Astrocyte of the cerebellum (primary cell): ENCODE data around the gene CCDC85A.
A peak's percentile ranks its signal among the peaks of the same experiment; 100 is the strongest.

Experiments
- DNase-seq: peaks from one replicate; pipeline ENCODE4 v3.0.0-alpha.2; 2011; ENCODE audit warnings: low read depth
- H3K4me3 ChIP-seq: 2 replicates; pipeline ENCODE4 v1.5.1; 2011; ENCODE audit warnings: mild to moderate bottlenecking, low read depth, low read length, moderate library complexity
- in situ Hi-C: cut with HindIII; loops from 2 replicates; pipeline ENCODE4 v1.10.0; 2017; ENCODE audit warnings: low sequenced_read_pairs
- TF ChIP-seq, protein P1 (sequence below): IDR thresholded peaks from 2 replicates; pipeline ENCODE4 v1.5.1; 2012; ENCODE audit warnings: low read length, low read depth, moderate library complexity, mild to moderate bottlenecking; ENCODE audit errors: missing control alignments

CCDC85A gene

DNA sequence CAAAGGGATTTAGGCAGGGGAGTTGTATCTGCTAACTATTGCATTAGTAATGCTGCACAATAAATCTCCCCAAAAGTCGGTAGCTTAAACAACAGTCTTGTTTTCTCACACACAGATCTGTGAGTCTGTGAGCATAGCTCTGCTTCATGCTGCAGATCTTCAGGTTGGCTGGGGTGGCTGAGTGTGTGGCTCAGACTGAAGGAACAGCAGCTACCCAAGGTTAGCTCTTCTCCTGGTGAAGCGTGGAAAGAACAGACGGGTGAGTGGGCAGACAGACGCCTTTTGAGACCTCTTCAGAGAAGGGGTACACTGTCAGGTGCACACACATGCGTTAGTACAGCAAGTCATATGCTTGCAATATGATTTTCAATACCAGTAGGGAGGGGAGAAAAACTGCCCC, 3.9 kb upstream of the CCDC85A start:
- TF ChIP-seq, protein P1, sequence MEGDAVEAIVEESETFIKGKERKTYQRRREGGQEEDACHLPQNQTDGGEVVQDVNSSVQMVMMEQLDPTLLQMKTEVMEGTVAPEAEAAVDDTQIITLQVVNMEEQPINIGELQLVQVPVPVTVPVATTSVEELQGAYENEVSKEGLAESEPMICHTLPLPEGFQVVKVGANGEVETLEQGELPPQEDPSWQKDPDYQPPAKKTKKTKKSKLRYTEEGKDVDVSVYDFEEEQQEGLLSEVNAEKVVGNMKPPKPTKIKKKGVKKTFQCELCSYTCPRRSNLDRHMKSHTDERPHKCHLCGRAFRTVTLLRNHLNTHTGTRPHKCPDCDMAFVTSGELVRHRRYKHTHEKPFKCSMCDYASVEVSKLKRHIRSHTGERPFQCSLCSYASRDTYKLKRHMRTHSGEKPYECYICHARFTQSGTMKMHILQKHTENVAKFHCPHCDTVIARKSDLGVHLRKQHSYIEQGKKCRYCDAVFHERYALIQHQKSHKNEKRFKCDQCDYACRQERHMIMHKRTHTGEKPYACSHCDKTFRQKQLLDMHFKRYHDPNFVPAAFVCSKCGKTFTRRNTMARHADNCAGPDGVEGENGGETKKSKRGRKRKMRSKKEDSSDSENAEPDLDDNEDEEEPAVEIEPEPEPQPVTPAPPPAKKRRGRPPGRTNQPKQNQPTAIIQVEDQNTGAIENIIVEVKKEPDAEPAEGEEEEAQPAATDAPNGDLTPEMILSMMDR: no peak
- in situ Hi-C loops: loop anchor here (25.0 kb wide), 1 partner anchor 582 kb away; no protein-coding TSS in a partner anchor
- no peak for DNase-seq
- no peak overlapping the region for H3K4me3 ChIP-seq

DNA sequence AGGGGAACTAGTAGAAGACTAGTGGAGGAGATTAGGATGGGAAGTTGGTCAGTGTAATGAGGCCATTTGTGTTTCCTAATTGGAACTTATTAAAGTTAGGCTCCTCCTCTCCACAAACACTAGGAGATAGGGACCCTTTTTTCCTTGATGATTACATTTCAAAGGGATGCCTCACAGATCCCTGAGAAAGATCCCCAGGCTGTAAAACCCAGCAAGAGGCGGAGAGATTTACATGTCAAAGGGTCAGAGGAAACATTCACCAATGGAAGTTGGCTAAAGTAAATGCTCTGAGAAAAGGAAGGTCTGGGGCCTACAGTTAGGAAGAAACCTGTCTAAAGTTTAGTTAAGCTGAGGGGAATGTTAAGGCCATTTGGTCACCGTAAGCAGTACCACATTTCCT, 1.4 kb upstream of the CCDC85A start:
- TF ChIP-seq, protein P1: no peak
- no peak for DNase-seq
- in situ Hi-C loops: loop anchor here (25.0 kb wide), 1 partner anchor 580 kb away; no protein-coding TSS in a partner anchor
- H3K4me3 ChIP-seq: no peak overlapping the region

DNA sequence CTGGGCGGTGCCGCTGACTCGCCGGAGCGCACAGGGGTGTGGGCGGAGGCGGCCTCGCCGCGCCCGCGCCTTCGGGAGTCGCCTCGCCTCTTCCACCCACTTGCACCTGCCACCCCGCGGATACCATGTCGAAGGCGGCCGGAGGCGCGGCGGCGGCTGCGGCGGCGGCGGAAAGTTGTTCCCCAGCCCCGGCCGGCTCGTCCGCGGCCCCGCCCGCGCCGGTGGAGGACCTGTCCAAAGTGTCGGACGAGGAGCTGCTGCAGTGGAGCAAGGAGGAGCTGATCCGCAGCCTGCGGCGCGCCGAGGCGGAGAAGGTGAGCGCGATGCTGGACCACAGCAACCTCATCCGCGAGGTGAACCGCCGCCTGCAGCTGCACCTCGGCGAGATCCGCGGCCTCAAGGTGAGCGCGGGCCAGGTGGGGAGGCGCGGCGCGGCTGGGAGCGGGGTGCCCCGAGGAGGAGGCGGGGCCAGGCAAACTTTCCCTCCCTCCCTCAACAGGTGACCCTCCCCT, 766 bp downstream of the CCDC85A start:
- TF ChIP-seq, protein P1: no peak
- in situ Hi-C loops: loop anchor here (25.0 kb wide), 1 partner anchor 578 kb away; no protein-coding TSS in a partner anchor
- peak overlapping the region; percentile 54 for H3K4me3 ChIP-seq
- no peak for DNase-seq

DNA sequence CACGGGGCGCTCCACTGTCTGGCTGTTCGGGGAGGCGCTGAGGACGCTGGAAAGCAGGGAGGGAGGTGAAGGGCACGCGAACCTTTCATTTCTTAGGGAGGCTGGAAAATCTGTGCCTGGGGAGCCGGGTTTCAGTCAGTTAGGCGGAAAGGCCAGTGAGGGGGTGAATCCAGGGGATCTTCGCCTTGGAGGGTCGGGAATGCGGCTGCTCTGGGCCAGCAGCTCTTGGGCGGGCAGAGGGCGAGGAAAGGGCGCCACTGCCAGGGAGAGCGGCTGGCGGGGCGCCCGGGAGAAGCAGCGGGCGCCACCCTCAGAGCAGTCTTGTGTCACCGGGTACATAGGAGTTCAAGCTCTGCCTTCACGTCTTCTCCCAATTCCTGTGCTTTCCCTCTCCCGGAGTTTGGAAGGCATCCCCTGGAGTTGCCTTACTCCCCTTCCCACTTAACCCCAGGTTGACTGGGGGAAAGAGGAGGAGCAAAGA, 1.4 kb downstream of the CCDC85A start:
- H3K4me3 ChIP-seq: peak overlapping the region; percentile 54
- in situ Hi-C loops: loop anchor here (25.0 kb wide), 1 partner anchor 577 kb away; no protein-coding TSS in a partner anchor
- no peak for DNase-seq
- TF ChIP-seq, protein P1: no peak

DNA sequence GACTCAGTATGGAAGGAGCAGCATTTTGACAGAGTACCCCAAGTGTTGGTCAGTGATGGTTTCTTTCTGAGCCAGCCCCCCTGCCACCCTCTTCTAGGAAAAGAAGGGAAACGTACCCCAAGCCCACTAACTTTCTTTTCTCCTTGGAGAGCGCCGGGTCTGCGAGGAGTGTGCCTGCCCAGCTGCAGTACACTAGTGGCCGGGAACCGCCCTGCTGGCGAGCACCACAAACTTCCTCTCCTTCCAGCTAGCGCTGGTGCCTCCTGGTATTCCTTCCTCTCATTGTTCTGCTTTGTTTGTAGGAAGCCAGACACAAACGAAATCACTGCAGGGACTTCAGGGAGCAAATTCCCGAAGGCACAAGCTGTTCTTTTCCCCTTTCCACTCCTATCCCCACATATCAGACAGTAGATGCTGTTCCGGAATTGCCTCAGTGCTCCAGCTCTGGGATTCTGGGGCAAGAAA, 1.8 kb downstream of the CCDC85A start:
- in situ Hi-C loops: loop anchor here (25.0 kb wide), 1 partner anchor 577 kb away; no protein-coding TSS in a partner anchor
- H3K4me3 ChIP-seq: peak overlapping the region; percentile 54
- TF ChIP-seq, protein P1: peak; percentile 32
- no peak for DNase-seq

DNA sequence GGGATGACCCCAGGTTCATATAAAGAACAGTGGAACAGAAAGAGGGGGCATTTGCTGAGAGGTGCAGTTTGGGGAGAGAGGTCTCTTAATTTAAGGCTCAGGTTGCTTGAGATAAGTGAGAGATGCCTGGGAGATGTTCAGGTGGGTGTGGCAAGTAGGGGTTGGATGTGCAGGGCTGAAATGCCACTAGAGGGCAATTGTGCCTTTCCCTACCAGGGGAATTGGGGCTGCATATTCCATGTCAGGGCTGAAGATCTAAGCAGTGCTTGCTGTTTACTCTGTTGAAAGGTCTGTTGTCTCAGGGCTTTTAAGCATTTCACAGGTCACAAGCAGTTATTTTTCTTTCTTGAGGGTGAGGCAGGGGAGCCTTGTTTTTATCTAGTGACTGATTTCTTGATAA, 7.8 kb downstream of the CCDC85A start:
- DNase-seq: peak; percentile 33
- in situ Hi-C loops: loop anchor here (25.0 kb wide), 1 partner anchor 571 kb away; no protein-coding TSS in a partner anchor
- no peak overlapping the region for H3K4me3 ChIP-seq
- TF ChIP-seq, protein P1: peak; percentile 84
